Activated T-cell treated with anti-CD3 and anti-CD28 coated beads for 4 hours (primary cell): ENCODE results near the gene IGF2R.
"Not testable (repeated sequence)": the region's sequence is repeated elsewhere in the genome, so short reads cannot be mapped to it uniquely, and the experiment has no call there.

Source experiments
- DNase-seq: peaks from one replicate; pipeline ENCODE4 v3.0.0-alpha.2; 2020

IGF2R gene

DNA sequence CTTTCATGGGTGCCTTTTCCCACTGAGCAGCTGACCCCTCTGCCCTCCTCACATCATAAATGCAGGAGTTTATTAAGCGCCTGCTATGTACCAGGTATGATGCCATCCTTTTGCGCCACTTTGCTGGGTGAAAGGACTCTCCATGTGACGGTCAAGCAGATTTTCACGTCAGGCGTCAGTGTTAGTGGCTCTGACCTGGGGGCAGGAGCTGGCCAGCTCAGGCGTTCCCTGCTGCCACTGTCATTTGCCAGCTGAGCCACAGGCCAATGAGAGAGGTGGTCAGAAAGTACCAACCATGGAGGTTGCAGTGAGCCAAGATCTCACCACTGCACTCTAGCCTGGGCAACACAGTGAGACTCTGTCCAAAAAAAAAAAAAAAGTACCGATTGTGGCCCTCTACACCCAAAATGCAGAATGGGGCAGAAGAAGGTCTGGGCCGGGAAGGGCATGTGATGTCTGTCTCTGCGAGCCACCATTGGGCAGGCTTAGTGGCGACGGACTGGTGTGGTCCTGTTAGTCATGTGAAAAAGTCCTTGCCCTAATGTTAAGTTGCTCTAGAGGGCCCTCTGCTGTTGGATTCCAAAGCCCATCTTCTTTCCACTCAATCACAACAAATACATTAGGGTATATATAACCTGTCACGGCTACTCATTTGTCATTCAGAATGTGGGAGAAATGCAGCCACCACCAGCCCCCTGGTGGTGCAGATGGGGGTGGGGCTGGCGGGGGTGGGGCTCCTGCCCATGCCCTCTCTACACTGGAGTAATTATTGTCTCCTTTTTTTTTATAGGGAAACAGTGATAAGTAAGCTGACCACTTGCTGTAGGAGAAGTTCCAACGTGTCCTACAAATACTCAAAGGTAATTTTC is 134.3 kb downstream of the IGF2R start:
- DNase-seq = no peak

DNA sequence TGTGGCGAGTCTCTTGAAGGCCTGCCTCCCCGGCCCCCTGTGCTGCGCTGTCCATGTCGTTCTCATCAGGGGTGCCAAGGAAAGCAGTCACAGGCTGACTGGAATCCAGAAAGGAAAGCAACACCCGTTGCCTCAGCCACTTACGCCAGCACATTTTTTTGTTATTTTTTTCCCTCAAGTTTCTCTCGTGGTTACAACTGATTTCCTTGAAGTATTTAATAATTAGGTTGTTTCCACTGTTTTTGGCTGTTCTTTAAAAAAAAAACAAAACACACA is 134.9 kb downstream of the IGF2R start:
- DNase-seq = no peak

DNA sequence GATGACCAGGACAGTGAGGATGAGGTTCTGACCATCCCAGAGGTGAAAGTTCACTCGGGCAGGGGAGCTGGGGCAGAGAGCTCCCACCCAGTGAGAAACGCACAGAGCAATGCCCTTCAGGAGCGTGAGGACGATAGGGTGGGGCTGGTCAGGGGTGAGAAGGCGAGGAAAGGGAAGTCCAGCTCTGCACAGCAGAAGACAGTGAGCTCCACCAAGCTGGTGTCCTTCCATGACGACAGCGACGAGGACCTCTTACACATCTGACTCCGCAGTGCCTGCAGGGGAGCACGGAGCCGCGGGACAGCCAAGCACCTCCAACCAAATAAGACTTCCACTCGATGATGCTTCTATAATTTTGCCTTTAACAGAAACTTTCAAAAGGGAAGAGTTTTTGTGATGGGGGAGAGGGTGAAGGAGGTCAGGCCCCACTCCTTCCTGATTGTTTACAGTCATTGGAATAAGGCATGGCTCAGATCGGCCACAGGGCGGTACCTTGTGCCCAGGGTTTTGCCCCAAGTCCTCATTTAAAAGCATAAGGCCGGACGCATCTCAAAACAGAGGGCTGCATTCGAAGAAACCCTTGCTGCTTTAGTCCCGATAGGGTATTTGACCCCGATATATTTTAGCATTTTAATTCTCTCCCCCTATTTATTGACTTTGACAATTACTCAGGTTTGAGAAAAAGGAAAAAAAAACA is 136.1 kb downstream of the IGF2R start:
- no peak for DNase-seq

DNA sequence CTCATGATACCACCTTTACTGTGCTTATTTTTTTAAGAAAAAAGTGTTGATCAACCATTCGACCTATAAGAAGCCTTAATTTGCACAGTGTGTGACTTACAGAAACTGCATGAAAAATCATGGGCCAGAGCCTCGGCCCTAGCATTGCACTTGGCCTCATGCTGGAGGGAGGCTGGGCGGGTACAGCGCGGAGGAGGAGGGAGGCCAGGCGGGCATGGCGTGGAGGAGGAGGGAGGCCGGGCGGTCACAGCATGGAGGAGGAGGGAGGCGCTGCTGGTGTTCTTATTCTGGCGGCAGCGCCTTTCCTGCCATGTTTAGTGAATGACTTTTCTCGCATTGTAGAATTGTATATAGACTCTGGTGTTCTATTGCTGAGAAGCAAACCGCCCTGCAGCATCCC is 137.1 kb downstream of the IGF2R start:
- DNase-seq = no peak

DNA sequence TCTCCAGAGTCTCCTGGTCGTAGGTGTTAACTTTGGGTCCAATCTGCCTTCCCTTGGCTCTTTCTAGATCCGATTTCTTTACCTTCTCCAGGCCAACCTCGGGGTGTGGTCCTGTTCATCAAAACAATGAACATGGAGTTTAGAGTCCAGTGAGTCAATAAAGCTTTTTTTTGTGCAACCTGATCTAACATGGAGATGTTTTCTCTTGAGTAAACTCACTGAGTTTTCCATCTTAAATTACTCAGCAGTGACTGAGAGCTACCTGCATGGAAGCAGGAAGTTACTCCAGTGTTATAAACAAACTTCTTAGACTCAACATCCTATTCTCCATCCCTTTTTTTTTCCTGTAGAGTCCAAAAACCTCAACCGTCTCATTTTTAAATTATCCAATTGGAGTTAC is 137.8 kb downstream of the IGF2R start:
- DNase-seq = no peak

DNA sequence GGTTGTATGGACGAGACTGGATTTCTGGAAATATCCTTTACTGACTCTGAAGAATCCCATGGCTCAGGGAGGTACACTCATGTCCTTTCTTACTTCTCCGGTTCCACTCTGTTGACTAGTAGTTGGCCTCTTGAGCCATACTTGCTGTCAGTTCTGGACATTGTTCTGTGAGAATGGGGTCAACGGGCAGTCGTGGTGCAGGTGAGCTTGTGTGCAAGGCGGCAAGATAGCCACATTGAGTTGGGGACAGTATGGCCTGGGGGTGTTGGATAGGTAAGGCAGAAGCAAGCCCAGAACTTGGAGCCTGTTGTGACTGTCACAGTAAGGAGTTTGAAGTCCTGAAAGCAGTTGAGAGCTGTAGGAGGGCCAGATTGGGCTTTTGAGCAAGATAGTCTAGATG is 139.2 kb downstream of the IGF2R start:
- DNase-seq = no peak

DNA sequence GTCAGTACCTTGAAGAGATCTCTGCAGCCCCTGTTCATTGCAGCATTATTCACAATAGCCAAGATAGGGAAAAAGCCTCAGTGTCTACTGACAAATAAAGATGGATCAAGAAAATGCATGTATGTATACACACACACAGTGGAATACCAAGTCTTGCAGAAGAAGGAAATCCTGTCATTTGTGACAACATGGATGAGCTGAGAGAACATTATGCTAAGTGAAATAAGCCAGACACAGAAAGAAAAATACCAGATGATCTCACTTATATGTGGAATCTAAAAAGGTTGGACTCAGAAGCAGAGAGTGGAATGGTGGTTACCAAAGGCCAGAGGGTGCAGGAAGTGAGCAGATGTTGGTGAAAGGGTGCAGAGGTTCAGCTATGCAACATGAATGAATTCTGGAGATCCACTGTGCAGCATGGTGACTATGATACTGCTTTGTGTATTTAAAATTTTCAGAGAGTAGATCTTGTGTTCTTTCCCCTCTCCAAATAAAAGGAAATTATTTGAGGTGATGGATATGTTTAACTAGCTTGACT is 141.8 kb downstream of the IGF2R start:
- DNase-seq = no peak

DNA sequence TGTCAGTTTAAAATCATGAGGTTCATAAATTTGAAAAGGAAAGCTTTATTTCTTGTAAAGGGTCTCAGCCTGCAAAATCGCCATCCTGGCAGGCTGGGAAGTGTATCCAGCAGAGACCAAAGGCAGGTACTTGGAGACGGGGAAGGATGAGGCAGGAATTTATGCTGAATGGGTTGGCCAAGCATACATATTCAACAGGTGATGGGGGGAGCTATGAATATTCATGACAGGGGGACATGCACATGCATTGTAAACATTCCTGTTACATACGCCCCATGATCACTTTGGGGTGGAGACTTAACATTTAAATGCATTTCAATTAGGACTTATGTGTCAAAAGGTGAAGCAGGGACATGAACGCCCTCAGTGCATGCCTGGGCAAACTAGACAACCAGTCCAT is 142.9 kb downstream of the IGF2R start:
- no peak for DNase-seq

DNA sequence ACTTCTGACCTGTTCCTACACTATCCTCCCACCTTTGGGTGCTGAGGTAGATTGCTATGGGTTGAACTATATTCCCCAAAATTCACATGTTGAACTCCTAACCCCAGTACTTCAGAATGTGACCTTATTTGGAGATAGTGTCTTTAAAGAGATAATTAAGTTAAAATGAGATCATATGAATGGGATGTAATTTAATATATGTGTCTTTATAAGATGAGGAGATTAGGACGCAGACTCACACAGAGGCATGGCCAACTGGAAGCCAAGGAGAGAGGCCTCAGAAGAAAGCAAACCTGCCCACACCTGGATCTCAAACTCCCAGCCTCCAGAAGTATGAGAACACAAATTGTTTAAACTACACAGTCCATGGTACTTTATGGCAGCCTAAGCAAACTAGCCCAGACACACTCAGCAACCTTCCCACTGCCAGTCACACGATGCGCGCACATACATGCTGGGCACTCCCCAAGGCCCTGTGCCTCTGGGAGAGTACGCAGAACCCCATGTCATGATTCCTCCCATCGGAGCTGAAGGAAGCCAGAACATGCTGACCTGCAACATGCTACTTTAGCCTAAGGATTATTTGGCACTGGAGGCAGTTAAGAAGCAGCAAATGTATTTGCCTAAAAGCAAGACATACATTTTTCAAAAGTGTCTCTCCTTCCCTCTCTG is 143.9 kb downstream of the IGF2R start:
- DNase-seq = no peak

DNA sequence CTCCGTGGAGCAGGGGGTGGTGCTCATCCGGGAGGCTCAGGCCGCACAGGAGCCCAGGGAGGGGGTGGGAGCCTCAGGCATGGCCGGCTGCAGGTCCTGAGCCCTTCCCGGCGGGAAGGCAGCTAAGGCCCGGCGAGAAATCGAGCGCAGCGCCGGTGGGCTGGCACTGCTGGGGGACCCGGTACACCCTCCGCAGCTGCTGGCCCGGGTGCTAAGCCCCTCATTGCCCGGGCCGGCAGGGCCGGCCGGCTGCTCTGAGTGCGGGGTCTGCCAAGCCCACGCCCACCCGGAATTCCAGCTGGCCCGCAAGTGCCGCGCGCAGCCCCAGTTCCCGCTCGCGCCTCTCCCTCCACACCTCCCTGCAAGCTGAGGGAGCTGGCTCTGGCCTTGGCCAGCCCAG is 145.7 kb downstream of the IGF2R start:
- not testable (repeated sequence) for DNase-seq

DNA sequence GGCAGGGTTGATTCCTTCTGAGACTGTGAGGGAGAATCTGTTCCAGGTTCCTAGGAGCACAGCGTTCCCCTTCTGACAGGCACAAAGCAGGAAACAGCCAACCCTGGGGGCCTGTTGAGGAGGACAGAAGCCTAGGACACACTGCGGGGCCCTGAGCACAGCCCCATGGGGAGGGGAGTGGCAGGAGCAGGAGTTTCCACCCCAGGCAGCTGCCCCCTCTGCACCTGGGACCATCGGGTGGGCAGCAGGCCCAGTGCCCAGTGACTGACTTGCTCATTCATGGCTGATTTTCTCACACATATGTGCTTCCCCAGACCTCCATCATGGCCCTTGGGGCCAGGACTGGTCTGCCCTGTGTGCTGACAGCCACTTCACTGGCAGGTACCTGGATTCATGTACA is 146.5 kb downstream of the IGF2R start:
- no peak for DNase-seq

DNA sequence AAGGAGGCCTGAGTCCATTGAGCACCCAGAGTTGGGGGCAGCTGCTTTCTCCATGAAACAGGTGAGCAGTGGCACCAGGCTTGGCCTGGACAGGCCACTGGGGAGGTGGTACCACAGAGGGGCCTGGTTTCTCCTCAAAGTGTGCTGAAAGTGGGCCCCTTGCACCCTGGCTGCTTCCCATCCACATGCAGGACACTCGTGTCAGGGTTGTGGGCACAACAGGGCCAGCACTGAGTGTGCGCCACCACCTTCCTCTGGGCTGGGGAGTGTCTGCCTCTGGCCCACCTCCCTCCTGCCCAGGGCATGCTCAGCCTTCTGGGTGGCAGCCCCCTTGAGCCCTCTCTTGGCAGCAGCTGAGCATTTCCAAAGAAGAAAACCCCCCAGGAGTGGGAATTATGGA is 147.5 kb downstream of the IGF2R start:
- DNase-seq = no peak

DNA sequence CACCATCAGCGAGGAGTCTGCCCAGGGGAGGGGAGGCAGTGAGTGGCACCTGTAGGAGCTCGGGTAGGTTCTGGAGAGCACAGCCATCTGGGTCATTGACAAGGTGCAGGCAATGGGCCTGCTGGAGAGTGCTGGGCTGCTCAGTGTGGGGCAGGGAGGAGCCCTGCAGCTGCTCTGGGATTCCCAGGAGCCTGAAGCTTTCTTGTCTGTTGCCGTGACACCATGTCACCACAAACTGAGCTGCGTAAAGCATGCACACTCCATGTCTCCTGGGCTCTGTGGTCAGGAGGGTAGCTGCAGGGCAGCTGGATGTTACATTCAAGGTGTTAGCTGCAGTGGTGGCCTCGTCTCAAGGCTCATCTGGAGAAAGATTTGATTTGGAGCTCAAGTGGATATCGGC is 148.3 kb downstream of the IGF2R start:
- DNase-seq = no peak

DNA sequence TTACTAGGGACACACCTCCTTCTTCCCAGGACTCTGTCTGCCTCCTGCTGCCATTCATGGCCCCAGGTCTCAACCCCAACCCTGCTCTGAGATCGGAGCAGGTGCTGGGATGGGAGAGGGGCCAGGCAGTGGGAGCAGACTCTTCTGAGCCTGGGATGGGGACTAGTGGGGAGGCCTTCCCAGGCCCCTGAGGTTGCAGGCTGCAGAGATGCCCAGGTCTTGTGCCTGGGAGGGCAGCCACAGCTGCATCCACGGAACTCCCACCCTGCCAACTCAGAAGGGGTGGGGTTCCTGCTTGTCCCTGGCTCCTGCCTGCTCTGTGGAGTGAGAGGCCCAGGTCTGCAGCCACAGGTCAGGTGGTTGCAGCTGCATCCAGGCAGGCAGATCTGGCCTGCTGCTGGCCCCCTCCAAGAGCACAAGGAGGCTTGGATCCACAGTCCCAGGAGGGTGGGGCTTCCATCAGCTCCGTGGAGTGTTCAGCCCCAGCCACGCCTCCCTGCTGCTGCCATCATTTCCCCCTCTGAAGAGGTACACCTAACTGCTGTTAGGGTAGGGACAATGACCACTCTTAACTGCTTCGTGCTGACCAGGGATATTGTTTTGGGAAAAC is 149.8 kb downstream of the IGF2R start:
- DNase-seq = no peak

DNA sequence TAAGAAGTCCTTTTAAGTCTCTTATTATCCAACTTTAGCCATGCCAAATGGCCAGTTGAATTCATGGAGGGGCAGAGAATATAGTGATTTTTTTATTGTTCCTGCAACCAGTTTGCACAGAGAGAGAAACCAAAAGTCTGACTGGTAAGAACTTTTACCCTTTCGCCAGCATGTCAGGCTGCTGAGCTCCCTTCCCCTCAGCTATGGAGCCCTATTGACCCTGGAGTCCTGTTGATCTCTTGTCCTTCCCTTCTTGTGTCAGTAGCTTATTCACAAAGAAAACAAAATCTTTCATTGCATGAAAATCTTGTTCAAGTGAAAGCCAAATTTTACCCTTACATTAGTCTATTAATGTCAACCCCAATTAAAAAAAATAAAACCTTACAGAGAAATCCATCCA is 151.2 kb downstream of the IGF2R start:
- no peak for DNase-seq

DNA sequence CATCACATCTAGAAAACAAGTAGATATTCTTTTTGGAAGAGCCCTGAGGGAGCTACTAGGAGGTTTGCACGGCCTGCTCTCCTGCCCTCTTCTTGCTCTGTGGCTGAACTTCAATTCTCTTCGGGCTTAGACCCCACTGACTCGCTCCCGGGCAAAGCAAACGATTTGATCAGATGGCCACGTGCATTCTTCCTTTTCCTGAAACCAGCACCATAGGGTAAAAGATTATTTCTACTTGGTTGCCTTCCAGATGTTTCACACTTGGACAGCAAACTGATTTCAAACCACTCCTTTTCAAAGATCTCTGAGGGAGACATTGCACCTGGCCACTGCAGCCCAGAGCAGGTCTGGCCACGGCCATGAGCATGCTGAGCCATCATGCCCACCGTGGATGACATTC is 152.7 kb downstream of the IGF2R start, which contains the start of gene SLC22A1:
Gene SLC22A1, plus strand, starts transcription at position 258 of the 400 bp plus-strand sequence. Its CDS starts 121 bp downstream, at position 379.
- DNase-seq = no peak

DNA sequence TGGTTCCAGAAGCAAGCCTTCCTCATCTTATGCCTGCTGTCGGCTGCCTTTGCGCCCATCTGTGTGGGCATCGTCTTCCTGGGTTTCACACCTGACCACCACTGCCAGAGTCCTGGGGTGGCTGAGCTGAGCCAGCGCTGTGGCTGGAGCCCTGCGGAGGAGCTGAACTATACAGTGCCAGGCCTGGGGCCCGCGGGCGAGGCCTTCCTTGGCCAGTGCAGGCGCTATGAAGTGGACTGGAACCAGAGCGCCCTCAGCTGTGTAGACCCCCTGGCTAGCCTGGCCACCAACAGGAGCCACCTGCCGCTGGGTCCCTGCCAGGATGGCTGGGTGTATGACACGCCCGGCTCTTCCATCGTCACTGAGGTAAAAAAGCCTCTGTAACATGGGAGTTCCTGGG is 153.1 kb downstream of the IGF2R start:
- DNase-seq = no peak

DNA sequence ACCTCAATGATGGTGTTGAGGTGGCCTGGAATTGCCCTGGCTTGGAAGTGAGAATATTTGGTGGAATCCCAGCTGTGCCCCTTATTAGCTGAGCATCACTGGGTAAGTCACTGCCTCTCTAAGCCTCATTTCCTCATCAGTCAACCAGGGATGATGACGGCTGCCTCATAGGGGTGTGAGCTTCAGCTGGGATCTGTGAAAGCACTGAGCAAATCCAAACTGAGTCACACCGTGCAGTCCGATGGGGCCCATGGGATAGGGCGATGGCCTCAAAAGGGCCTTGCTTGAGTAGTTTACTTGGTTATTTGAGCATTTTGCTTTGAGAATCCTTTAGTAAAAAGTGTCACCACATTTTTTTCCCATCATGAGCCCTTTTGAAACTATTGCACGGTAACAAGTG is 153.9 kb downstream of the IGF2R start:
- no peak for DNase-seq

DNA sequence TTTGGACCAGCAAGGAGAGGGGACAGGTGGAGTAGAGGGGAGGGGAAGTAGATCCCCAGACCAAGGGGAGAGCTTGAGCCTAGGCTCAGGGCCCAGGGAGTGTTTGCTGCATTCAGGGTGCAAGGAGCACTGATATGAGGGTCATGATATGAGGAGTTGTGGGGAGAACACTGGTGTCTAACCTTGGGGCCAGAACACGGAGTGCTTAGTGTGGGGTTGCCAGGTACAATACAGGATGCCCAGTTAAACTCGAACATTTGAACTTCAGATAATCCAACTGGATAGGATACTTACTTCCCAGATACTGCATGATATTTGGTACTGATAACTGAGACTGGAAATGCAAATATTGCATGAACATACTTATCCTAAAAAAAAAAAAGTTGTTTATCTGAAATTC is 155.1 kb downstream of the IGF2R start:
- DNase-seq = no peak

DNA sequence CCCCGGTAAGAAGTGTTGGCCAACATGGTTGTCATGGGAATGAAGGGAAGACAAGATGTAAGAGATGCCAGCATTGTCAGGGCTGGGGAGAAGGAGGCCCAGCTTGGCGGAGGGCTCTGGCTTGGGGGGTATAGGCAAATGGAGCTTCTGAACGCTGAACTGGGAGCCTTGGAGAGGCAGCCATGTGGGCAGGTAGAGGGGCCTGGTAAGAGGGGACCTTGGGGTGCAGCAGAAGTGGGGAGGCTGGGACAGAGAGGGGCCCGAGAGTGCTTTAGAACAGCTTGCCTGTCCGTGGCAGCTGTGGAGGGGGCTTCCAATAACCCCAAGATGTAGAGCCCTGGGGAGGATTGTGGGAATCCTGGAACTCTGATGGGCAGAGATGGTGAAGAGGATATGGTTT is 155.7 kb downstream of the IGF2R start:
- no peak for DNase-seq

DNA sequence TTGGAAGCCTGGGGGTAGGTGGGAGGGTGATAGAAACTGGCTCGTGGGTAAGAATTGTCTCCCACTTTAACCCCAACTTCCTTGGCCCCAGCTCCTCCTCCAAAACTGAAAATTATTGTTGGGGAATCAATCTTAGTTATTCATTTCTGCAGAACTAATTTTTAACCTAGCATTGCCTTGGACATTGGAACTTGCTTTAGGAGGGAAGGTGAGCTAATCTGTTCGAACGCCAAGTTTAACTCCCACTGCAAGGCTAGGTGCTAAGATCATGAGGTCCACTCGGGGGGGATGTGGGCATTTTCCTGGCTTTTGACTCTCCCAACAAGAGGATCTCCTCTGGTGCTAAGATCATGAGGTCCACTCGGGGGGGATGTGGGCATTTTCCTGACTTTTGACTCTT is 156.2 kb downstream of the IGF2R start:
- not testable (repeated sequence) for DNase-seq

DNA sequence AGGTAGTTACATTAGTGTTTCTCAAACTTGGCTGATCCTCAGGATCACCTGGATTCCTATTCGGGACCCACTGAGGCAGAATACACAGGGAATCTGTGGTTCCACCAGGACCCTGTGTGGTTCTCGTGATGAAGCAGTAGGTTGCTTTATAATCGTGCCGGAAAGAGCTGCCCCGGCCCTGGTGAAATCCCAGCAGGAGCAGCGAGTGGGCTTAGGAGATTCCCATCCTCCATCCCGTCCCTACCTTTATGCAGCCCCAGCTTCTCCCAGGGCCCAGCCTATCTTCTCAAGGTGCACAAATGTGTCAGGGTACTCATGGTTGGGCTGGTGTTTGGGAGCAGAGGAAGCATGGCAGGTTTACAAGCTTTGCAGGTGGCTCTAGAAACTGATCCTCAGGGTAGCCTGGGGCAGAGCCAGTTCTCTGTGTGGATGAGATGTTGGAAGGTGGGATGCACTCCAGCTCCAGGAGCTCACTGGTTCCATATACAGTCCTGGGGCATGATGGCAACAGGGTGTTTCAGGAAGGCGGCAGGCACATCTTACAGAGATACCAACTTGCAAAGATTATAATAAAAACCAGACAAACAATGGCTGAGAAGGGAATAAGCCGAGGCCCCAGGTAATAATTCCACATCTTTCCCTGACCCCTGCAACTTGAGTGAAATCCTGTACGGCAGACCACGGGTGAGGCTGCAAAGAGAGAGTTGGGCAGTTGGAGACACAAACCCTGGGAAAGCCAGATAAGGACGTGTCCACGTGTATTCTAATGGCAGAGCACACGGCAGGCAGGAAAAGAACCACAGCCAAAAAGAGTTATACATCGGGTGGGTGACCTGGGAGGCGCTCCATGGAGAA is 158.6 kb downstream of the IGF2R start:
- DNase-seq = no peak
